LNCaP clone FGC (cell line): ENCODE results near the gene CNNM1.

Experiments
- DNase-seq: peaks from one replicate; pipeline ENCODE4 v3.0.0-alpha.2; 2011; ENCODE audit warnings: low read depth
- H3K4me3 ChIP-seq: 2 replicates; pipeline ENCODE4 v1.5.1; 2011; ENCODE audit warnings: mild to moderate bottlenecking, low read depth, low read length, control low read depth
- TF ChIP-seq, protein P1 (sequence below): IDR thresholded peaks from 2 replicates; pipeline ENCODE4 v1.5.1; 2012; ENCODE audit warnings: mild to moderate bottlenecking; ENCODE audit not compliant: control insufficient read depth, insufficient read depth; ENCODE audit errors: extremely low read depth

CNNM1 gene

DNA sequence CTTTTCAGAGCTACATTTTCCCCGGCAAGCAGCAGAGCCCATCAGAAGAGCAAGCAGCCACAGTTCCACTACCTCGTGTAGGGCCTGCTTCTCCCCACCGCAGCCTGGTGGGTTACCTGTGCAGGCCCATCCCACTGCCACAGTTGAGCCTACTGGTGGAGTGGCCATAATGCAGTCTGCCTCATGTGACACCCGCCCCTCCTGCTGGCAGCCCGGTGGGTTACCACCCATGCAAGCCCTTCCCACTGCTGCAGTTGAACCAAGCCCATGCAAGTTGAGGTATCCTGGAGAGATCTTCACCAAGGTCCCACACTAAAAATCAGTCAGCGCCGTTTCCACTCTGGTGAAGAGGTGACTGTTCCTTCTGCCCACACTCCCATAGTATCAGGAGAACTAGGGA is 32.1 kb upstream of the CNNM1 start:
- no peak overlapping the region for H3K4me3 ChIP-seq
- DNase-seq, result no peak
- TF ChIP-seq, protein P1, sequence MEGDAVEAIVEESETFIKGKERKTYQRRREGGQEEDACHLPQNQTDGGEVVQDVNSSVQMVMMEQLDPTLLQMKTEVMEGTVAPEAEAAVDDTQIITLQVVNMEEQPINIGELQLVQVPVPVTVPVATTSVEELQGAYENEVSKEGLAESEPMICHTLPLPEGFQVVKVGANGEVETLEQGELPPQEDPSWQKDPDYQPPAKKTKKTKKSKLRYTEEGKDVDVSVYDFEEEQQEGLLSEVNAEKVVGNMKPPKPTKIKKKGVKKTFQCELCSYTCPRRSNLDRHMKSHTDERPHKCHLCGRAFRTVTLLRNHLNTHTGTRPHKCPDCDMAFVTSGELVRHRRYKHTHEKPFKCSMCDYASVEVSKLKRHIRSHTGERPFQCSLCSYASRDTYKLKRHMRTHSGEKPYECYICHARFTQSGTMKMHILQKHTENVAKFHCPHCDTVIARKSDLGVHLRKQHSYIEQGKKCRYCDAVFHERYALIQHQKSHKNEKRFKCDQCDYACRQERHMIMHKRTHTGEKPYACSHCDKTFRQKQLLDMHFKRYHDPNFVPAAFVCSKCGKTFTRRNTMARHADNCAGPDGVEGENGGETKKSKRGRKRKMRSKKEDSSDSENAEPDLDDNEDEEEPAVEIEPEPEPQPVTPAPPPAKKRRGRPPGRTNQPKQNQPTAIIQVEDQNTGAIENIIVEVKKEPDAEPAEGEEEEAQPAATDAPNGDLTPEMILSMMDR, result no peak

DNA sequence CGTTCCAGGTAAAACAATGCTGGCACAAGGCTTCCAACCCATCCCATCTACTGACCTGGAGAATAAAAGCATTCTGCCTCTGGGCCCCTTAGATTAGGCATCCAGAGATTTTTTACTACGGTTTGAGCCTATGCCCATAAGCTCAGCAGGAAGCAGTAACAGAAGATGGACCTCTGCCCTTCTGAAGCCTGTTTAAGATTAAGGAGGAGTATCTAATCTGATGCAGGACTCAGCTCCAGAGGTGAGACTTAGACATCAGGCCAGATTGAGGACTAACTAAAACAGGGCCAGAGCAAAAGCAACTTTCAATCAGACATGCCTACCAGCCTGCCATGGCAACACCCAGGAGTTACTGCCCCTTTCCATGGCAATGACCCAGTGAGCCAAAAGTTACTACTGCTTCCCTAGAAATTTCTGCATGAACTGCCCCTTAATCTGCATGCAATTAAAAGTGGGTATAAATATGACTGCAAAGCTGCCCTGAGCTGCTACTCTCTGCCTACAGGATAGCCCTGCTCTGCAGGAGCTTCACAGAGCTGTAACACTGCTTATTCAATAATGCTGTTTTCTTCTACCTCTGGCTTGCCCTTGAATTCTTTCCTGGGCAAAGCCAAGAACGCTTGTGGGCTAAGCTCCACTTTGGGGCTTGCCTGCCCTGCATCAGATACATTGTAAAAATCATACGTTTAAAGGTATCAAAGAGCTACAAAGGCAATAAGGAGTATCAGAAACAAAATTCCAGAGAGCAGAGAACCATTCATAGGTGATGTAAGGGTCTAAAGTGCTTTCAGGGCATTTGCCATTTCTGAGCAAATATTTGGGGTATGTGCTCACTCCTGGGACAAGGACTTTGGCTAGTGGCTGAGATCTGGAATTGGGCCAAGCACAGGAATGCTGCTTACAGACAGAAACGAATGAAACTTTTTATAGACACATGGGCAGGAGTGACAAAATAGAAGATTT is 25.0 kb upstream of the CNNM1 start:
- TF ChIP-seq, protein P1, result no peak
- H3K4me3 ChIP-seq, result no peak overlapping the region
- DNase-seq, result peak; percentile 46

DNA sequence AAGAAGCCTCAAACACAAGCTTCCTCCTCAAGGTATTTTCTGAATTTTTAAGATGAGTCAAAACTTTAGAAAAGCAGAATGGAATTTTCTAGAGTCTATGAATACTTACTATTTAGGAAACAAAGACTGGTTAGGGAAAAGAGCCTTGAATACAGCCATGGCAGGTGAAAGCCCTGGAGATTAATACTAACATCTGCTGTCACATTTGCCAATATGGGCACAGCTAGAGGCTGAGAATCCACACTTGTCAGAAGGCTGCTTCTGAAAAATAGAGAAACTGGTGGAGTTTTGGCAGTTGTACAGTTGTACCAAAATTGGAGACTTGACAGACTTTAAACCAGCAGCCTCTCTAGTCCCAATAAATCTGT is 24.3 kb upstream of the CNNM1 start:
- TF ChIP-seq, protein P1, result no peak
- H3K4me3 ChIP-seq, result no peak overlapping the region
- no peak for DNase-seq

DNA sequence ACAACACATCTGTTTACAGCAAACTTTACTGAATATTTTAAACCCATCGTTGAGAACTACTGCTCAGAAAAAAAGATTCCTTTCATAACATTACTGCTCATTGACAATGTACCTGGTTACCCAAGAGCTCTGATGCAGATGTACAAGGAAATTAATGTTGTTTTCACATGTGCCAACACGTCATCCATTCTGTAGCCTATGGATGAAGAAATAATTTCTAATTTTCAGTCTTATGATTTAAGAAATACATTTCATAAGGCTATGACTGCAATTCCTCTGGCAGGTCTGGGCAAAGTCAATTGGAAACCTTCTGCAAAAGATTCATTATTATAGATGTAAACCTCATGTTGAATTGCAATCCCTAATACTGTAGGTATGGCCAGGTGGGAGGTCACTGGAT is 16.7 kb upstream of the CNNM1 start:
- no peak overlapping the region for H3K4me3 ChIP-seq
- TF ChIP-seq, protein P1, result no peak
- DNase-seq, result no peak

DNA sequence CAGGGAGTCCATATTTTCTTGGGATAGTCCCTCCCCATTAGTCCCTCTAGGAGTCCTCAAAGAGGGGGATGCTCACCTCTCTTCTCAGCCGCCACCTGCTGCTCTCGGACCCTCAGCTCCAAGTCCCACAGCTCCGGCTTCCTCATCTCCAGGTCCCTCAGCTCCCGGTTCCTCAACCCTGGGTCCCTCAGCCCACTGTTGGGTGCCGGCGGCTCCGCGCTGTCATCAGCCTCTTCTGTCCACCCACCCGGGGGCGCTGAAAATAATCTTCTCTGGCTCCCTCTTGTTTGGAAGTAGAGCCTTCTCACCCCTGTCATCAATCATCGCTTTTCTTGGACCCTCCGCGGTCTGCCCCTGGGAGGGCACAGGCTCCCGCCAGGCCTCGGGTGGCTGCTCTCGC is 13.3 kb upstream of the CNNM1 start:
- TF ChIP-seq, protein P1, result no peak
- H3K4me3 ChIP-seq, result no peak overlapping the region
- DNase-seq, result no peak

DNA sequence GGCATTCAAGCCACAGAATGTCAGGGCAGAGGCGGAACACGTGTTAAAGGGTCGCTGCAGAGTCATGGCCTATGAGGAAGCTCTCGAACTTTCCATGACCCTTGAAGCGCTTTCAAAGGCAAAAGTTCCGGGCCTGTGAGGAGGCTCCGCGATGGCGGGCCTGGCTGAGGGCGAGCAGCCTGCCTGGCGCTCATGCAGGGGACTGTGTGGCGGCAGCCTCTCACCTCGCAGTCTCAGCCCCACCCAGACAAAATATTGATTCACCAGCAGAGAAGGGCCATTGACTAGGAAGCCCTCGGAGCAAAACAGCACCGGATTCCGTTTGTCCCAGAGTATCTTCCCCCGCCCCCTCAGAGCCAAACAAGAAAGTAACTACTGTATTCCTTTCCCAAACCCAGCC is 12.8 kb upstream of the CNNM1 start:
- TF ChIP-seq, protein P1, result no peak
- no peak for DNase-seq
- no peak overlapping the region for H3K4me3 ChIP-seq

DNA sequence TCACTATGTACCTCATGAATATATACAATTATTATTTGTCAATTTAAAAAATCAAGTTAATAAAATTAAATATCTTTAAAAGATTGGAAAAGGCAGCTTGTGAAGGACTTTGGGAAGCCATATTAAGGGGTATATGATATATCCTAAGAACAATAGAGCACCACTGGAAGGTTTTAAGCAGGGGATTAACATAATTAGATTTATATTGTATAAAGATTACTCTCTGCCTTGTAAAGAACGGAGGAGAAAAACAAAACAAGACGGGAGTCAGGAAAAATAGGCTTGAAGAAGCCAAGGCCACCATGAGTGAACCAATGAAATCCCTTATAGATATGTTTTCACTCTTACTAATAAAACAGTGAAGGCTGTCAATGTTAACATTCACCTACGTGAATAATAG is 11.1 kb upstream of the CNNM1 start:
- DNase-seq, result no peak
- H3K4me3 ChIP-seq, result no peak overlapping the region
- TF ChIP-seq, protein P1, result no peak
